Measurements from ENCODE around the gene ATP11C. TPM values are rescaled to one million over a fixed set of nuclear protein-coding genes. Genes with fewer than 3 reads are reported as not detected.

Gene ATP11C
- total and polyA plus RNA-seq, 9 of the 15 experiments (the other 6 are each of a cell fraction or from before 2014, with no cell fraction given) = 18.2 to 42.2 (median 29.4) TPM

DNA sequence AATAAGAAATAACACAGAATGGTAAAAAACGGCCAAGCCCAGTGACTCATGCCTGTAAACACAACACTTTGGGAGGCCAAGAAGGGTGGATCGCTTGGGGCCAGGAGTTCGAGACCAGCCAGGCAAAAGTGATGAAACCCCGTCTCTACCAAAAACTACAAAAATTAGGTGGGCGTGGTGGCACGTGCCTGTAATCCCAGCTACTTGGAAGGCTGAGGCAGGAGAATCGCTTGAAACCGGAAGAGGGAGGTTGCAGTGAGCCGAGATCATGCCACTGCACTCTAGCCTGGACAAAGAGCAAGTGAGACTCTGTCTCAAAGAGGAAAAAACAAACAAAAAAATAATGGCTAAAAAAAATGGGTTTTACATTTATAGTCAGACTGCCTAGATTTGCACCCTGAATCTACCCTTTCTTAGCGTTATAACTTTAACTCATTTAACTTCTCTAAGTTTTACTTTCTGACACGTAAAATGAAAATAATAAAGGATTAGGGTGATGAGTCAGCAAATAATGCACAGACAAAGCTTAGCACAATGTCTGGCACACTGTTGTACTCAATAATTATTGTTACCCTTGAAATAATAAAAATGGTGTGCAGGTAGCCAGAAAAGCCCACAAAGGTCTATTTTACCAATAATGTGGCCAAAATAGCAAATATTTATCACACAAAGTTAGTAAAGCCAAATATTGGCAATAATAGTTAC is 55.0 kb downstream of the ATP11C start (continued):
- TF ChIP-seq JUND (IDR thresholded peaks at IDR 0.05; ENCODE audit: borderline replicate concordance, low read depth, low read length) (peak; percentile 72), JUND (tag; IDR thresholded peaks at IDR 0.05; ENCODE audit: borderline replicate concordance, low read depth, low read length) (peak; percentile 64; the same call in 2 of the 3 replicates), ASH1L (IDR thresholded peaks at IDR 0.05; ENCODE audit: borderline replicate concordance, low read depth, partially characterized antibody) (no peak), ZSCAN29 (IDR thresholded peaks at IDR 0.05) (no peak), SMC3 (conservative IDR thresholded peaks at IDR 0.05; ENCODE audit: insufficient read depth, low read depth, low read length) (no peak), NFE2 (IDR thresholded peaks at IDR 0.05; ENCODE audit: low read depth) (peak; percentile 83), HNRNPLL (IDR thresholded peaks at IDR 0.05; ENCODE audit: low read depth, low read length, poor library complexity, severe bottlenecking) (no peak), ZNF592 (IDR thresholded peaks at IDR 0.05) (no peak), ADNP (tag; IDR thresholded peaks at IDR 0.05) (peak; percentile 21; the same call in 1 of the 2 replicates), CEBPB (tag; IDR thresholded peaks at IDR 0.05) (peak; percentile 63), DLX4 (CRISPR knock-in tag; IDR thresholded peaks at IDR 0.05) (no peak), ZNF740 (CRISPR knock-in tag; IDR thresholded peaks at IDR 0.05) (no peak), ZNF740 (tag; IDR thresholded peaks at IDR 0.05) (no peak), HDAC1 (IDR thresholded peaks at IDR 0.05) (0 out of 4 replicates have a peak, but pooled peaks of 1 of the 2 experiments have one; percentile 21), CREBBP (IDR thresholded peaks at IDR 0.05; ENCODE audit: low read depth, low read length) (no peak), DPF2 (IDR thresholded peaks at IDR 0.05) (peak; percentile 49)
- TF ChIP-seq, protein P1, sequence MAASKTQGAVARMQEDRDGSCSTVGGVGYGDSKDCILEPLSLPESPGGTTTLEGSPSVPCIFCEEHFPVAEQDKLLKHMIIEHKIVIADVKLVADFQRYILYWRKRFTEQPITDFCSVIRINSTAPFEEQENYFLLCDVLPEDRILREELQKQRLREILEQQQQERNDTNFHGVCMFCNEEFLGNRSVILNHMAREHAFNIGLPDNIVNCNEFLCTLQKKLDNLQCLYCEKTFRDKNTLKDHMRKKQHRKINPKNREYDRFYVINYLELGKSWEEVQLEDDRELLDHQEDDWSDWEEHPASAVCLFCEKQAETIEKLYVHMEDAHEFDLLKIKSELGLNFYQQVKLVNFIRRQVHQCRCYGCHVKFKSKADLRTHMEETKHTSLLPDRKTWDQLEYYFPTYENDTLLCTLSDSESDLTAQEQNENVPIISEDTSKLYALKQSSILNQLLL (CRISPR knock-in tag; IDR thresholded peaks at IDR 0.05; ENCODE audit: borderline replicate concordance) = no peak
- TF ChIP-seq, protein P2, sequence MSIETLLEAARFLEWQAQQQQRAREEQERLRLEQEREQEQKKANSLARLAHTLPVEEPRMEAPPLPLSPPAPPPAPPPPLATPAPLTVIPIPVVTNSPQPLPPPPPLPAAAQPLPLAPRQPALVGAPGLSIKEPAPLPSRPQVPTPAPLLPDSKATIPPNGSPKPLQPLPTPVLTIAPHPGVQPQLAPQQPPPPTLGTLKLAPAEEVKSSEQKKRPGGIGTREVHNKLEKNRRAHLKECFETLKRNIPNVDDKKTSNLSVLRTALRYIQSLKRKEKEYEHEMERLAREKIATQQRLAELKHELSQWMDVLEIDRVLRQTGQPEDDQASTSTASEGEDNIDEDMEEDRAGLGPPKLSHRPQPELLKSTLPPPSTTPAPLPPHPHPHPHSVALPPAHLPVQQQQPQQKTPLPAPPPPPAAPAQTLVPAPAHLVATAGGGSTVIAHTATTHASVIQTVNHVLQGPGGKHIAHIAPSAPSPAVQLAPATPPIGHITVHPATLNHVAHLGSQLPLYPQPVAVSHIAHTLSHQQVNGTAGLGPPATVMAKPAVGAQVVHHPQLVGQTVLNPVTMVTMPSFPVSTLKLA (conservative IDR thresholded peaks at IDR 0.05) = 0 out of 4 replicates have a peak, but pooled peaks of 1 of the 2 experiments have one; percentile 31

All from K562 (cell line).